Measurements from ENCODE around the gene GINS1.
"Not testable (repeated sequence)": the region's sequence is repeated elsewhere in the genome, so short reads cannot be mapped to it uniquely, and the experiment has no call there.

GINS1 gene

DNA sequence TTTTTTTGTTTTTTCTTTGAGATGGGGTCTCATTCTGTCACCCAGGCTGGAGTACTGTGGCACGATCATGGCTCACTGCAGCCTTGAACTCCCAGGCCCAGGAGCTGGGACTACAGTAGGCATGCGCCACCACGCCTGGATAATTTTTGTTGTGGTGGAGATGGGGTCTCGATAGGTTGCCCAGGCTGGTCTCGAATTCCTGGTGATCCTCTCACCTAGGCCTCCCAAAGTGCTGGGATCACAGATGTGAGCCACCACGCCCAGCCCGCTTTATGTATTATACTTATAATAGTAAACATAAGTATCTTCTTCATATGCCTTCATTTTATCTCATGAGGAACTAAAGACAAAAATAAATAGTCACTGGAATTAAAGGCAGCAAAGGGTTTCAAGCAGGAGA, 63.5 kb downstream of the GINS1 start:
- in situ Hi-C loops (cut with MboI; ENCODE audit: low sequenced_read_pairs) = no loop called here

GRCh38 chr20:25473297-25473696, 65.8 kb downstream of the GINS1 start:
- in situ Hi-C loops (cut with MboI; ENCODE audit: low sequenced_read_pairs) = not testable (repeated sequence)

- in situ Hi-C loops (cut with MboI; ENCODE audit: low sequenced_read_pairs) = no loop called here
These were observed 68.9 kb downstream of the GINS1 start for GRCh38 chr20:25476106-25477013.

GRCh38 chr20:25477014-25477882, 69.8 kb downstream of the GINS1 start:
- in situ Hi-C loops (cut with MboI; ENCODE audit: low sequenced_read_pairs) = no loop called here

DNA sequence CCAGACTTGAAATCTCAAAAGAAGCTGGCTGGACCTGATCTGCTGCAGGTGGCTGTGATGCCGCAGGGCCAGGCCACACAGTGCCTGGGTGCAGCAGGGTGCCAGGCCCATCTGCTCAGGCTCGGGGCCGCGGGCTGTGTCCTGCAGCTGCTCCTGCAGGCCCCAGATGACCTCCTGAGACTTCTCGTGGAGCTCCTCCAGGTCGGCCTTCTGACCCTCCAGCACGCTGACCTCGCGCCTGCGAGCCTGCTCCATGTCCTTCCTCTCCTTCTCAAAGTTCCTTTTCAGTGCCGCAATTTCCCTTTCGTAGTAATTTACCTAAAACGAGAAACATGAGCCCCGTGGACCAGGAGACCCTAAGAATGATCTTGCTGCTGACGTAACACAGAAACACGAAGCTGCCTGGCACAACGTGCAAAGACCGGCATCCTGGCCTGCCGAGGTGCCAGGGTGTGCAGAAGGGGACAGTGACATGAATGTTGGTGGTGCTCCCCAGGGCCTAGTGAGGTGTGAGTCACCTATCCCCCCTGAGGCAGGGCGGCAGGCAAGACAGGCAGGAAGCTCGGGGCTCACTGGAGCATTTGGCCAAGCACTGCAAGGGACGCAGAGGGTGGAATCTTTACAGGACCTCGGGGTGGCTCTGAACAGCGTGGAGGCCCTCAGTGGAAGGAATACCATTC, 71.6 kb downstream of the GINS1 start:
- in situ Hi-C loops (cut with MboI; ENCODE audit: low sequenced_read_pairs) = no loop called here

GRCh38 chr20:25479638-25480037, 72.2 kb downstream of the GINS1 start:
- in situ Hi-C loops (cut with MboI; ENCODE audit: low sequenced_read_pairs) = no loop called here

DNA sequence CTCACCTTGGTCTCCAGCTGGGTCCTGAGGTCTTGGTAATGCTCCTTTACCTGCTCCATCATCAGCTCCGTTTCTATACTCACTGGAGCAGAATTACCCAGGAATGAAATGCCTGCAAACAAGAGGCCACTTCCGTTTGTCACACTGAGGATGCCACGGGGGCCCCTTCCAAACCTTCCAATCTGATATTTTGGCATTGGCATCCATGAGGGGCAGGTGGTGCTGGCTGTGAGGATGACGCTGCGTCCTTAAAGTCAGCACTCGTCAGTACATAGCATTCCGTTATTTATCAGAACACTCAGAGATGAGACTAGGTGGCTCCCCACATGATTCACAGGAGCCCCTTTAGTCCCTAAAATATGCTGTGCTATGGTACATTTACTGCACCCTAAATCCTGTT, 72.7 kb downstream of the GINS1 start:
- in situ Hi-C loops (cut with MboI; ENCODE audit: low sequenced_read_pairs) = no loop called here

- in situ Hi-C loops (cut with MboI; ENCODE audit: low sequenced_read_pairs) = no loop called here
These were observed 73.3 kb downstream of the GINS1 start for GRCh38 chr20:25480797-25481196.

DNA sequence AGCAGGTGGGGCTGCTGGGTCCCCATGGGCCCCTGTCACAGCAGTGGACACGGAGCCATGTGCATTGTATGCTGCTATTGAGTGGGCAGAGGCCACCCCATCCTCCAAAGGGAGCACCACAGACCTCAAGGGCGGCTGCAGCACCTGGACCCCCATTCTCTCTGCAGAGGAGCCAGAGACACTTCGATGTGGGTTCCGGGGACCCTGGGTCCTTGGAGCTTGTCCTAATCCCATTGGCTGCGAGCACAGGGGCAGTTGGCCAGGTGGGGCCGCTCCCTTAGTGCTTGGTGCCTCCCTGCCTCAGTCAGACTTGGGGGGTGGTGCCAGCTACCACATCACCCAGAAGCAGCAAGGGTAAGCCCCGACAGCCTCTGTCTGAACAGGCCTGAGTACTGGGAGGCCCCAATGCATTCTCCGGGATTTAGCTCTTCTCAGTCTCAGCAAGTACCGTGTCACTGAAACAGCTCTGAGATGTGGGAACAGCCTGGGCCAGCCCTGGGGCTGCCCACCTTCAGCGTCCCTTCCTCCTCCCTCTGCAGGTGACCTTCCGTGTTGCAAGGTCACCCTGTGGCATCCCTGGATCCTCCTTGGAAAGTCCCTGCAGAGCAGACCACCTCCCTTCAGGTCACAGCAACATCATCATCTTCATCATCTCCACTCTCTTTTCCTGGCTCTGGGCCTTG, 73.9 kb downstream of the GINS1 start:
- in situ Hi-C loops (cut with MboI; ENCODE audit: low sequenced_read_pairs) = no loop called here

GRCh38 chr20:25481918-25482253, 74.4 kb downstream of the GINS1 start:
- in situ Hi-C loops (cut with MboI; ENCODE audit: low sequenced_read_pairs) = no loop called here

GRCh38 chr20:25483431-25484132, 76.1 kb downstream of the GINS1 start:
- in situ Hi-C loops (cut with MboI; ENCODE audit: low sequenced_read_pairs) = no loop called here

GRCh38 chr20:25484224-25484846, 76.9 kb downstream of the GINS1 start:
- in situ Hi-C loops (cut with MboI; ENCODE audit: low sequenced_read_pairs) = no loop called here

DNA sequence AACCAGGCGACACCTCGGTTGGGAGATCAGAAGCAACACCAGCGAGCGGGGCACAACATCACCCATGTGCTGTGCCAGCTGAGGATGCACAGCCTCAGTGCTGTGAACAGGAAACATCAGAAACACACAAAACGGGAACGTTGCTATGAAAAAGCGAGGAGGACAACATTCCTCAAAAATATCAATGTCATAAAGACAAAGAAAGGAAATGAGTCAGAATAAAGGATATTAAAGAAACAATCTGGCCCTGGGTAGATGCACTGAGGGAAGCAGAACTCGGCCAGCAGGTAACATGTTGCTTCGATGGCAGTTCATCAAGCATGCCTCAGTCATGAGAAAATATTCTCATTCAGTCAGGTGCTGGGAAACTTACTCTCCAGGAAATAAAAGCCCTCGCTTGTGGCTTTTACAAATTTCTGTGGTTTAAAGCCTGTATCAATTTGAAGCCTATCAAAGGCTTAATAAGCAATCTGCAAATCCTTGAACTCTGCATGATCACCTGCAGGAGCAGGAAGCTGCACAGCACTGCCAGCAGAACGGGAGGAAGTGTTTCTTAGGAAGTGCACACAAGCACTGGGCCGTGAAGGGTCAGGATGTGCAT, 77.5 kb downstream of the GINS1 start:
- in situ Hi-C loops (cut with MboI; ENCODE audit: low sequenced_read_pairs) = no loop called here

DNA sequence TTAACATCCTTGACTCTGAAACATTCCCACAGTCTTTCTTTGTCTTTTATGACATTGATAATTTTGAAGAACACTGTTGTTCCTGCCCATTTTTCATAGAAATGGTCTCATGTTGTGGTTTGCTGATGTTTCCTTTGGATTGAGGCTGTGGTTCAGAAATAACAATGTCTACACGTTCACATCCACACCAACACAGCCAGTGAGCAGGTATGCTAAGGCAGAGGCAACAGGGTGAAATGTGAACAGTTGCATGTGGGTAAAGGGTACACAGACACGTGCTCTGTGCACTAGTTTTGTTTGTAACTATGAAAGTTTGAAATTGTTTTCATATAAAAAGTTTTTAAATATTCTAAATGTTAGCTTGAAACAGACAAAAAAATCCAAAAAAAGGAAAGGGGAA, 78.4 kb downstream of the GINS1 start:
- in situ Hi-C loops (cut with MboI; ENCODE audit: low sequenced_read_pairs) = no loop called here

DNA sequence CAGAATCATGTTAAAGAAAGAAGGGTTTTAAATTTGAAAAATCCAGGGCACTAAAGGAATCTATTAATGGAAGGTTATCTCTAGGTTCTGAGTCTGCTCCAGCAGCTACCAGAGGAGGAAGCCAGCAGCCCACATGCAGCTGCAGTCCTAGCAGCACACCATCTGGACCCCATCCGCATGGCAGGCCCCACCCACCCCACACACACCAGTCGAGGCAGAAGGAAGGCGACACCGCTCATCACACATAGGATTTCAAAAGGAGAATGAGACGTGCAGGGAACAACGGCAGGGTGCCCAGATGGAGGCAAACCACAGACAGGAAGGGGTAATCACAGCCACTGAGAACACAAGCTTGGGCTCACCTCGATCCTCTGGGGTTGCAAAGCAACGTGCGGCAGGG, 78.9 kb downstream of the GINS1 start:
- in situ Hi-C loops (cut with MboI; ENCODE audit: low sequenced_read_pairs) = no loop called here

- in situ Hi-C loops (cut with MboI; ENCODE audit: low sequenced_read_pairs) = no loop called here
These were observed 79.8 kb downstream of the GINS1 start for GRCh38 chr20:25487306-25487705.

DNA sequence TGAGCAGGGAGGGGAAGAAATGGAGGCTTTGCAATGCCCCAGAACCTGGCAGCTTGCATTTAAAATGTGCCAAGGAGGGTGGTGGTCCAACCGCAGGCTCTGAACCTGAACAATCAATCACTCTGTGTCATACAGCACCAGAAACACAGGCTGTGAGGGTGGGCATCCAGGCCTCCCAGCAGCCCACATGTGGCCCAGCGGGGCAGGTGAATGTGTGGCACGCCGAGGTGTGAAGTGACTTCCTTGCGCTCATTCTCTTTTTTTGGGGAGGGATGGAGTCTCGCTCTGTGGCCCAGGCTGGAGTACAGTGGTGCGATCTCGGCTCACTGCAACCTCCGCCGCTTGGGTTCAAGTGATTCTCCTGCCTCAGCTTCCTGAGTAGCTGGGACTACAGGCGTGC, 80.5 kb downstream of the GINS1 start:
- in situ Hi-C loops (cut with MboI; ENCODE audit: low sequenced_read_pairs) = no loop called here

GRCh38 chr20:25489221-25489871, 81.9 kb downstream of the GINS1 start:
- in situ Hi-C loops (cut with MboI; ENCODE audit: low sequenced_read_pairs) = no loop called here

Measured in HL-60/S4 treated with retinoic acid at 250 ng/mL for 4 days and 3 days (cell line).